Endothelial cell of umbilical vein (primary cell): Measurements from ENCODE around the gene OR10X1. TPM values are rescaled to one million over a fixed set of nuclear protein-coding genes. Genes with fewer than 3 reads are reported as not detected.

Experiments used
- BruUV-seq: library from RNA; stranded (reverse); fragments of 400-500 nt; replicated peaks from 2 replicates; lab custom pipeline; 2021; lab: Mats Ljungman, UMichigan
- CTCF ChIA-PET: fragments of 300-600, 350-600 bp; sonication (Branson Sonifier 250); formaldehyde crosslinking; loops from one replicate; lab custom pipeline; 2021; ENCODE audit warnings: antibody characterized with exemption, inconsistent platforms; lab: Charles Lee
- POLR2A ChIA-PET: fragments of 300-600, 350-600 bp; sonication (Branson Sonifier 250); formaldehyde crosslinking; loops from one replicate; lab custom pipeline; 2021; ENCODE audit warnings: antibody characterized with exemption, inconsistent platforms; lab: Charles Lee
- DNase-seq: peaks from one replicate; pipeline ENCODE4 v3.0.0-alpha.2; 2011; ENCODE audit warnings: low read depth, low spot score
- FAIRE-seq: peaks from 2 replicates; lab custom pipeline; 2011; peaks lifted over from hg19 to GRCh38; lab: Jason Lieb, UNC
- H2AFZ ChIP-seq: 2 replicates; pipeline ENCODE4 v1.6.0; 2012; ENCODE audit warnings: low read depth, low read length, control low read depth, inconsistent platforms
- H3K27ac ChIP-seq: 2 replicates; pipeline ENCODE4 v1.5.1; 2011; ENCODE audit warnings: low read depth, mild to moderate bottlenecking, control low read depth, low read length, moderate library complexity; ENCODE audit not compliant: insufficient read depth
- H3K27me3 ChIP-seq, 2 experiments: 2 replicates each; pipeline versions ENCODE4 v1.6.0 to v1.6.1; 2011; ENCODE audit warnings: low read length in 2 of 2, mixed read lengths in 1 of 2; ENCODE audit not compliant: control insufficient read depth in 2 of 2, insufficient read depth in 2 of 2
- H3K36me3 ChIP-seq, 2 experiments: 2 replicates in 1 of 2; 3 replicates in 1 of 2; pipeline ENCODE4 v1.5.1; 2011; ENCODE audit warnings: low read length in 2 of 2, mild to moderate bottlenecking in 1 of 2, moderate library complexity in 1 of 2; ENCODE audit not compliant: control insufficient read depth in 2 of 2, insufficient read depth in 2 of 2; ENCODE audit errors: extremely low read depth in 1 of 2
- H3K4me1 ChIP-seq: 3 replicates; pipeline ENCODE4 v1.5.1; 2011; ENCODE audit warnings: mild to moderate bottlenecking, low read length; ENCODE audit not compliant: control insufficient read depth, insufficient read depth; ENCODE audit errors: extremely low read depth
- H3K4me2 ChIP-seq: 2 replicates; pipeline ENCODE4 v1.6.1; 2011; ENCODE audit warnings: low read length, control low read depth, mixed read lengths; ENCODE audit not compliant: insufficient read depth
- H3K4me3 ChIP-seq, 3 experiments: fragments of 200-600 bp in 1 of 3; sonication (generic), shearing (Covaris generic) in 1 of 3; replicated peaks in 1 of 3; 2 replicates each; pipeline ENCODE4 v1.5.1; 2011 to 2016; ENCODE audit warnings: control low read depth in 3 of 3, low read length in 3 of 3, mild to moderate bottlenecking in 2 of 3, inconsistent platforms in 1 of 3, low read depth in 1 of 3, moderate library complexity in 1 of 3; ENCODE audit not compliant: insufficient read depth in 1 of 3
- H3K79me2 ChIP-seq: 2 replicates; pipeline ENCODE4 v1.6.0; 2012; ENCODE audit warnings: low read length, inconsistent platforms; ENCODE audit not compliant: control insufficient read depth, insufficient read depth
- H3K9ac ChIP-seq: replicated peaks from 2 replicates; pipeline ENCODE3; 2011; ENCODE audit warnings: low read length, control low read depth; ENCODE audit not compliant: insufficient read depth; ENCODE audit errors: extremely low read depth
- H3K9me1 ChIP-seq: replicated peaks from 3 replicates; pipeline ENCODE4 v1.6.0; 2011; ENCODE audit warnings: mild to moderate bottlenecking, low read length; ENCODE audit not compliant: control insufficient read depth, insufficient read depth; ENCODE audit errors: extremely low read depth
- H3K9me3 ChIP-seq: replicated peaks from 2 replicates; pipeline ENCODE4 v1.5.1; 2012; ENCODE audit warnings: low read length, inconsistent platforms; ENCODE audit not compliant: control insufficient read depth, insufficient read depth
- H4K20me1 ChIP-seq: replicated peaks from 2 replicates; pipeline ENCODE3; 2011; ENCODE audit warnings: mild to moderate bottlenecking, low read length; ENCODE audit not compliant: control insufficient read depth, insufficient read depth; ENCODE audit errors: extremely low read depth
- EZH2 ChIP-seq: IDR thresholded peaks from 2 replicates; pipeline ENCODE4 v1.6.1; 2012; ENCODE audit warnings: borderline replicate concordance, low read depth, mild to moderate bottlenecking, moderate library complexity, low read length, inconsistent platforms; ENCODE audit not compliant: severe bottlenecking
- FOS ChIP-seq: IDR thresholded peaks from 2 replicates; pipeline ENCODE4 v1.6.1; 2011; ENCODE audit warnings: mild to moderate bottlenecking, low read length, moderate library complexity, borderline replicate concordance; ENCODE audit not compliant: insufficient read depth
- GATA2 ChIP-seq: IDR thresholded peaks from 2 replicates; pipeline ENCODE4 v1.7.0; 2011; ENCODE audit warnings: low read depth, mild to moderate bottlenecking, moderate library complexity, mixed read lengths, low read length; ENCODE audit not compliant: insufficient read length, insufficient read depth
- JUN ChIP-seq: IDR thresholded peaks from 2 replicates; pipeline ENCODE4 v1.6.1; 2011; ENCODE audit warnings: borderline replicate concordance, low read depth; ENCODE audit not compliant: insufficient read length, insufficient read depth
- MYC ChIP-seq: IDR thresholded peaks from one replicate; pipeline ENCODE4 v1.6.1; 2011; ENCODE audit warnings: mild to moderate bottlenecking, low read depth, low read length
- POLR2A ChIP-seq: IDR thresholded peaks from 2 replicates; pipeline ENCODE4 v1.6.1; 2012; ENCODE audit warnings: low read depth, mild to moderate bottlenecking, control low read depth, low read length
- POLR2AphosphoS5 ChIP-seq: IDR thresholded peaks from 2 replicates; pipeline ENCODE4 v1.6.1; 2012; ENCODE audit warnings: low read depth, mild to moderate bottlenecking, control low read depth, low read length, moderate library complexity; ENCODE audit not compliant: insufficient read depth
- dilution Hi-C: fragments of 300-500 bp; cut with MboI; formaldehyde crosslinking; loops from one replicate; pipeline ENCODE4 v1.15.0; 2019; ENCODE audit warnings: low sequenced_read_pairs; ENCODE audit not compliant: extremely low pct_ligation_motif_present
- intact Hi-C: fragments of 100-400 bp; cut with micrococcal nuclease; formaldehyde crosslinking; loops from one replicate; pipeline ENCODE4 v1.10.0; 2022
- polyA plus RNA-seq, 4 experiments: library from polyadenylated mRNA; depleted of rRNA in 3 of 4; stranded (reverse) in 3 of 4; unstranded in 1 of 4; fragments of >200 nt; gene quantifications; 2 replicates each; pipeline versions ENCODE4 v1.2.1 to v1.2.3, GENCODE V29; 2011 to 2012; ENCODE audit warnings: missing spikeins in 1 of 4
- total RNA-seq: library from RNA; stranded (reverse); gene quantifications from 2 replicates; pipeline ENCODE4 v1.2.3, GENCODE V29; 2021
- TF ChIP-seq, protein P1 (sequence below): IDR thresholded peaks from 2 replicates; pipeline ENCODE4 v1.6.1; 2011; ENCODE audit not compliant: insufficient read depth, insufficient read length
- TF ChIP-seq, protein P2 (sequence below), 2 donors: IDR thresholded peaks; 1 replicate in 1 of 2; 2 replicates in 1 of 2; pipeline ENCODE4 v1.5.1; 2011; ENCODE audit warnings: low read length in 2 of 2, mild to moderate bottlenecking in 2 of 2, moderate library complexity in 2 of 2, control low read depth in 1 of 2, inconsistent platforms in 1 of 2, low read depth in 1 of 2; ENCODE audit not compliant: insufficient read depth in 1 of 2; ENCODE audit errors: extremely low read depth in 1 of 2

Gene OR10X1
- total and polyA plus RNA-seq, 2 donors (not counting 3 experiments of a cell fraction or from before 2014, with no cell fraction given), result not detected

DNA sequence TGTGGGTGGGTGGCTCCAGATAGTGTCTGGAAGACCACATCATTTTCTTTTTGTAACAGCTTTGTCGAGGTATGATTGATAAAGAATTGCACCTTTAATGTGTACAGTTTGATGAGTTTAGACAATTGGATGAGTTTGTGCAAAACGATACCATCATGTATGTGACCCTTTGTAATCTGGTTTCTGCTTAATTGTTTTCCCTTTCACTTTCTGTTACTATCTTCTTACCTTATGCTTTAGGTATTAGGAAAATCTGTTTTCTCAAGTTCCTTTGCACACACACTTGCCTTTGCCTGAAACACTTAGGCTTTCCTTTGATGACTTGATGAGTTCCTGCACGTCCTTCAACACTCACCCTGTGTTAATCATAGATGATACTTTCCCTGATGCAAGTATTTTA, 32.2 kb upstream of the OR10X1 start:
- H3K4me2 ChIP-seq, result no peak overlapping the region
- DNase-seq (no peak), FAIRE-seq (no peak)
- intact Hi-C loops, result no loop called here
- H3K4me3 ChIP-seq, result no peak overlapping the region
- H3K79me2 ChIP-seq, result no peaks in the 10 kb centered on the region
- dilution Hi-C loops, result no loop called here
- no peaks in the 10 kb centered on the region for H3K36me3 ChIP-seq
- no TSS peak for BruUV-seq
- no peak overlapping the region for H3K9ac ChIP-seq
- H3K27me3 ChIP-seq, result no peaks in the 10 kb centered on the region
- H3K27ac ChIP-seq, result no peak overlapping the region
- H2AFZ ChIP-seq, result no peak overlapping the region
- H3K9me1 ChIP-seq, result no peaks in the 10 kb centered on the region
- ChIA-PET CTCF (interaction anchor here (0.6 kb wide), 1 partner anchor 11 kb away, joined by 3 read pairs; no protein-coding TSS in a partner anchor), POLR2A (no interaction called here)
- H3K9me3 ChIP-seq, result no peaks in the 10 kb centered on the region
- H3K4me1 ChIP-seq, result no peaks in the 10 kb centered on the region
- no peak for TF ChIP-seq MYC
- no peaks in the 10 kb centered on the region for H4K20me1 ChIP-seq

DNA sequence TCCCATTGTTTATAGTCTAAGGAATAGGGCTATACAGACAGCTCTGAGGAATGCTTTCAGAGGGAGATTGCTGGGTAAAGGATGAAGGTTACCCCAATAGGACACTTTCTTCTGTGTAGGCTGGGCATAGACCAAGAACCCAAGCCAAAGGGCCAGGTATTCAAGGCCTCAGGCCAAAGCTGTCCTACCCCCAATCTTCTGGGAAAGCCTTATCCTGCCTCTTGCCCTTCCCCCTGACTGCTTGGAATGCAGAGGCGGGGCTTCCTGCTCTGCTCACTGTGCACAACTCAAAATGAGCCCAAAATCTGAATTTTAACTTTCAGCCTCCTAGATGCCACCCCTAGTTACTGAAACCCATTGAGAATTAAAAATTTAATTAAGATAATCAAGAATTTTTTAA, 27.6 kb upstream of the OR10X1 start:
- no peak overlapping the region for H2AFZ ChIP-seq
- no peak overlapping the region for H3K9ac ChIP-seq
- no peaks in the 10 kb centered on the region for H3K27me3 ChIP-seq
- FAIRE-seq (no peak), DNase-seq (no peak)
- CTCF ChIA-PET, result no interaction called here
- H4K20me1 ChIP-seq, result no peaks in the 10 kb centered on the region
- H3K9me3 ChIP-seq, result no peaks in the 10 kb centered on the region
- H3K4me1 ChIP-seq, result no peaks in the 10 kb centered on the region
- POLR2A ChIA-PET, result no interaction called here
- TF ChIP-seq GATA2 (no peak), JUN (no peak), POLR2A (no peak), POLR2AphosphoS5 (no peak), MYC (no peak), FOS (no peak), EZH2 (no peak)
- TF ChIP-seq, protein P1, sequence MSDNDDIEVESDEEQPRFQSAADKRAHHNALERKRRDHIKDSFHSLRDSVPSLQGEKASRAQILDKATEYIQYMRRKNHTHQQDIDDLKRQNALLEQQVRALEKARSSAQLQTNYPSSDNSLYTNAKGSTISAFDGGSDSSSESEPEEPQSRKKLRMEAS, result no peak
- TF ChIP-seq, protein P2, sequence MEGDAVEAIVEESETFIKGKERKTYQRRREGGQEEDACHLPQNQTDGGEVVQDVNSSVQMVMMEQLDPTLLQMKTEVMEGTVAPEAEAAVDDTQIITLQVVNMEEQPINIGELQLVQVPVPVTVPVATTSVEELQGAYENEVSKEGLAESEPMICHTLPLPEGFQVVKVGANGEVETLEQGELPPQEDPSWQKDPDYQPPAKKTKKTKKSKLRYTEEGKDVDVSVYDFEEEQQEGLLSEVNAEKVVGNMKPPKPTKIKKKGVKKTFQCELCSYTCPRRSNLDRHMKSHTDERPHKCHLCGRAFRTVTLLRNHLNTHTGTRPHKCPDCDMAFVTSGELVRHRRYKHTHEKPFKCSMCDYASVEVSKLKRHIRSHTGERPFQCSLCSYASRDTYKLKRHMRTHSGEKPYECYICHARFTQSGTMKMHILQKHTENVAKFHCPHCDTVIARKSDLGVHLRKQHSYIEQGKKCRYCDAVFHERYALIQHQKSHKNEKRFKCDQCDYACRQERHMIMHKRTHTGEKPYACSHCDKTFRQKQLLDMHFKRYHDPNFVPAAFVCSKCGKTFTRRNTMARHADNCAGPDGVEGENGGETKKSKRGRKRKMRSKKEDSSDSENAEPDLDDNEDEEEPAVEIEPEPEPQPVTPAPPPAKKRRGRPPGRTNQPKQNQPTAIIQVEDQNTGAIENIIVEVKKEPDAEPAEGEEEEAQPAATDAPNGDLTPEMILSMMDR (IDR thresholded peaks at IDR 0.05; ENCODE audit: extremely low read depth in 1 of 2, insufficient read depth in 1 of 2, low read depth in 1 of 2, low read length in 2 of 2), result no peak
- H3K27ac ChIP-seq, result no peak overlapping the region
- no TSS peak for BruUV-seq
- no peaks in the 10 kb centered on the region for H3K9me1 ChIP-seq
- H3K4me3 ChIP-seq, result no peak overlapping the region
- dilution Hi-C loops, result no loop called here
- H3K4me2 ChIP-seq, result no peak overlapping the region
- H3K79me2 ChIP-seq, result no peaks in the 10 kb centered on the region
- H3K36me3 ChIP-seq, result no peaks in the 10 kb centered on the region
- intact Hi-C loops, result no loop called here
